ENCODE measurements around the gene NDUFB2.
"Not testable (repeated sequence)": the region's sequence is repeated elsewhere in the genome, so short reads cannot be mapped to it uniquely, and the experiment has no call there.

NDUFB2 gene

GRCh38 chr7:140683657-140684056, 12.9 kb upstream of the NDUFB2 start:
- no peaks in the 10 kb centered on the region for H3K4me1 ChIP-seq (ENCODE audit: insufficient read depth, low read length)
- H3K27me3 ChIP-seq (ENCODE audit: control insufficient read depth in 1 of 2, insufficient read depth in 2 of 2, low read length in 2 of 2): no peaks in the 10 kb centered on the region
- peaks cover 35% of the 10 kb centered on the region for H3K36me3 ChIP-seq (ENCODE audit: insufficient read depth, low read length)
- no peak overlapping the region for H3K9ac ChIP-seq (ENCODE audit: low read length)
- no peak overlapping the region for H3K27ac ChIP-seq (ENCODE audit: low read depth, low read length)
- H3K4me3 ChIP-seq (ENCODE audit: low read depth in 1 of 2, low read length in 2 of 2): no peak overlapping the region
- no peaks in the 10 kb centered on the region for H3K9me3 ChIP-seq (ENCODE audit: low read length)

- H3K27me3 ChIP-seq (ENCODE audit: control insufficient read depth in 1 of 2, insufficient read depth in 2 of 2, low read length in 2 of 2): no peaks in the 10 kb centered on the region
- no peaks in the 10 kb centered on the region for H3K9me3 ChIP-seq (ENCODE audit: low read length)
- H3K9ac ChIP-seq (ENCODE audit: low read length): no peak overlapping the region
- H3K27ac ChIP-seq (ENCODE audit: low read depth, low read length): no peak overlapping the region
- H3K4me1 ChIP-seq (ENCODE audit: insufficient read depth, low read length): no peaks in the 10 kb centered on the region
- peaks cover 30% of the 10 kb centered on the region for H3K36me3 ChIP-seq (ENCODE audit: insufficient read depth, low read length)
- no peak overlapping the region for H3K4me3 ChIP-seq (ENCODE audit: low read depth in 1 of 2, low read length in 2 of 2)
Observed at GRCh38 chr7:140684066-140684950, 12.2 kb upstream of the NDUFB2 start.

GRCh38 chr7:140685407-140686087, 11.0 kb upstream of the NDUFB2 start:
- Histone ChIP-seq H3K9me3 (ENCODE audit: low read length) (no peaks in the 10 kb centered on the region), H3K9ac (ENCODE audit: low read length) (no peak overlapping the region), H3K27me3 (ENCODE audit: control insufficient read depth in 1 of 2, insufficient read depth in 2 of 2, low read length in 2 of 2) (no peaks in the 10 kb centered on the region), H3K4me1 (ENCODE audit: insufficient read depth, low read length) (no peaks in the 10 kb centered on the region), H3K27ac (ENCODE audit: low read depth, low read length) (no peak overlapping the region), H3K36me3 (ENCODE audit: insufficient read depth, low read length) (peaks cover 24% of the 10 kb centered on the region), H3K4me3 (ENCODE audit: low read depth in 1 of 2, low read length in 2 of 2) (no peak overlapping the region)

GRCh38 chr7:140686921-140687320, 9.6 kb upstream of the NDUFB2 start:
- Histone ChIP-seq H3K4me1 (ENCODE audit: insufficient read depth, low read length) (no peaks in the 10 kb centered on the region), H3K36me3 (ENCODE audit: insufficient read depth, low read length) (peaks cover 19% of the 10 kb centered on the region), H3K27ac (ENCODE audit: low read depth, low read length) (no peak overlapping the region), H3K9me3 (ENCODE audit: low read length) (no peaks in the 10 kb centered on the region), H3K27me3 (ENCODE audit: control insufficient read depth in 1 of 2, insufficient read depth in 2 of 2, low read length in 2 of 2) (no peaks in the 10 kb centered on the region), H3K4me3 (ENCODE audit: low read depth in 1 of 2, low read length in 2 of 2) (no peak overlapping the region), H3K9ac (ENCODE audit: low read length) (no peak overlapping the region)

- no peak overlapping the region for H3K9ac ChIP-seq (ENCODE audit: low read length)
- H3K36me3 ChIP-seq (ENCODE audit: insufficient read depth, low read length): peaks cover 18% of the 10 kb centered on the region
- H3K27me3 ChIP-seq (ENCODE audit: control insufficient read depth in 1 of 2, insufficient read depth in 2 of 2, low read length in 2 of 2): no peaks in the 10 kb centered on the region
- H3K4me3 ChIP-seq (ENCODE audit: low read depth in 1 of 2, low read length in 2 of 2): no peak overlapping the region
- no peaks in the 10 kb centered on the region for H3K4me1 ChIP-seq (ENCODE audit: insufficient read depth, low read length)
- no peaks in the 10 kb centered on the region for H3K9me3 ChIP-seq (ENCODE audit: low read length)
- H3K27ac ChIP-seq (ENCODE audit: low read depth, low read length): no peak overlapping the region
Observed at GRCh38 chr7:140688341-140688740, 8.2 kb upstream of the NDUFB2 start.

- Histone ChIP-seq H3K9ac (ENCODE audit: low read length) (no peak overlapping the region), H3K4me3 (ENCODE audit: low read depth in 1 of 2, low read length in 2 of 2) (no peak overlapping the region), H3K4me1 (ENCODE audit: insufficient read depth, low read length) (no peaks in the 10 kb centered on the region), H3K27ac (ENCODE audit: low read depth, low read length) (no peak overlapping the region), H3K36me3 (ENCODE audit: insufficient read depth, low read length) (peaks cover 12% of the 10 kb centered on the region), H3K9me3 (ENCODE audit: low read length) (no peaks in the 10 kb centered on the region), H3K27me3 (ENCODE audit: control insufficient read depth in 1 of 2, insufficient read depth in 2 of 2, low read length in 2 of 2) (no peaks in the 10 kb centered on the region)
Observed at GRCh38 chr7:140689199-140690152, 7.0 kb upstream of the NDUFB2 start.

GRCh38 chr7:140691376-140692045, 5.0 kb upstream of the NDUFB2 start:
- Histone ChIP-seq H3K4me1 (ENCODE audit: insufficient read depth, low read length) (peaks cover 6% of the 10 kb centered on the region), H3K9me3 (ENCODE audit: low read length) (no peaks in the 10 kb centered on the region), H3K27me3 (ENCODE audit: control insufficient read depth in 1 of 2, insufficient read depth in 2 of 2, low read length in 2 of 2) (no peaks in the 10 kb centered on the region), H3K9ac (ENCODE audit: low read length) (no peak overlapping the region), H3K36me3 (ENCODE audit: insufficient read depth, low read length) (peaks cover 12% of the 10 kb centered on the region), H3K4me3 (ENCODE audit: low read depth in 1 of 2, low read length in 2 of 2) (no peak overlapping the region), H3K27ac (ENCODE audit: low read depth, low read length) (no peak overlapping the region)

GRCh38 chr7:140693849-140694248, 2.7 kb upstream of the NDUFB2 start:
- H3K9me3 ChIP-seq (ENCODE audit: low read length); H3K36me3 ChIP-seq (ENCODE audit: insufficient read depth, low read length); H3K4me3 ChIP-seq (ENCODE audit: low read depth in 1 of 2, low read length in 2 of 2); H3K27me3 ChIP-seq (ENCODE audit: control insufficient read depth in 1 of 2, insufficient read depth in 2 of 2, low read length in 2 of 2); H3K27ac ChIP-seq (ENCODE audit: low read depth, low read length); H3K9ac ChIP-seq (ENCODE audit: low read length): not testable (repeated sequence)
- peaks cover 19% of the 10 kb centered on the region for H3K4me1 ChIP-seq (ENCODE audit: insufficient read depth, low read length)

GRCh38 chr7:140694592-140694991, 1.9 kb upstream of the NDUFB2 start:
- H3K27ac ChIP-seq (ENCODE audit: low read depth, low read length): no peak overlapping the region
- no peak overlapping the region for H3K4me3 ChIP-seq (ENCODE audit: low read depth in 1 of 2, low read length in 2 of 2)
- H3K27me3 ChIP-seq (ENCODE audit: control insufficient read depth in 1 of 2, insufficient read depth in 2 of 2, low read length in 2 of 2): no peaks in the 10 kb centered on the region
- peaks cover 19% of the 10 kb centered on the region for H3K4me1 ChIP-seq (ENCODE audit: insufficient read depth, low read length)
- H3K9me3 ChIP-seq (ENCODE audit: low read length): no peaks in the 10 kb centered on the region
- no peak overlapping the region for H3K9ac ChIP-seq (ENCODE audit: low read length)
- peaks cover 4% of the 10 kb centered on the region for H3K36me3 ChIP-seq (ENCODE audit: insufficient read depth, low read length)

GRCh38 chr7:140695381-140695780, 1.1 kb upstream of the NDUFB2 start:
- Histone ChIP-seq H3K36me3 (ENCODE audit: insufficient read depth, low read length) (no peaks in the 10 kb centered on the region), H3K27ac (ENCODE audit: low read depth, low read length) (no peak overlapping the region), H3K9ac (ENCODE audit: low read length) (no peak overlapping the region), H3K27me3 (ENCODE audit: control insufficient read depth in 1 of 2, insufficient read depth in 2 of 2, low read length in 2 of 2) (no peaks in the 10 kb centered on the region), H3K9me3 (ENCODE audit: low read length) (no peaks in the 10 kb centered on the region), H3K4me3 (ENCODE audit: low read depth in 1 of 2, low read length in 2 of 2) (no peak overlapping the region), H3K4me1 (ENCODE audit: insufficient read depth, low read length) (peaks cover 19% of the 10 kb centered on the region)

All from muscle layer of colon (tissue), 2 donors.